Cardiac fibroblast (primary cell): ENCODE measurements around the gene P3H2.
"Not testable (repeated sequence)": the region's sequence is repeated elsewhere in the genome, so short reads cannot be mapped to it uniquely, and the experiment has no call there.

Source experiments
- DNase-seq, 2 donors: peaks; one replicate each; pipeline versions ENCODE4 v3.0.0 to v3.0.0-alpha.2; 2010; ENCODE audit warnings: low read depth in 2 of 2
- H3K4me3 ChIP-seq, 2 donors: replicated peaks in 1 of 2; 1 replicate in 1 of 2; 2 replicates in 1 of 2; pipeline ENCODE4 v1.5.1; 2011; ENCODE audit warnings: low read depth in 2 of 2, low read length in 2 of 2, mild to moderate bottlenecking in 2 of 2, moderate library complexity in 1 of 2
- CTCF ChIP-seq: IDR thresholded peaks from one replicate; pipeline ENCODE4 v1.5.1; 2011; ENCODE audit warnings: low read depth, mild to moderate bottlenecking, low read length, inconsistent platforms

P3H2 gene

GRCh38 chr3:190088890-190089289, 31.8 kb downstream of the P3H2 start:
- peak; percentile 36 to 46 for DNase-seq
- no peak for TF ChIP-seq CTCF
- H3K4me3 ChIP-seq: no peak overlapping the region

GRCh38 chr3:190086191-190086590, 34.5 kb downstream of the P3H2 start:
- no peak overlapping the region for H3K4me3 ChIP-seq
- TF ChIP-seq CTCF: no peak
- no peak for DNase-seq

- H3K4me3 ChIP-seq: no peak overlapping the region
- DNase-seq: no peak
- TF ChIP-seq CTCF: no peak
Observed at GRCh38 chr3:190084983-190085382, 35.7 kb downstream of the P3H2 start.

GRCh38 chr3:190083635-190084034, 37.1 kb downstream of the P3H2 start:
- DNase-seq: peak in 1 of 2 donors; percentile 65
- no peak for TF ChIP-seq CTCF
- no peak overlapping the region for H3K4me3 ChIP-seq

- TF ChIP-seq CTCF: no peak
- no peak for DNase-seq
- no peak overlapping the region for H3K4me3 ChIP-seq
Observed at GRCh38 chr3:190081389-190081788, 39.3 kb downstream of the P3H2 start.

GRCh38 chr3:190079173-190079572, 41.5 kb downstream of the P3H2 start:
- DNase-seq, H3K4me3 ChIP-seq: not testable (repeated sequence)

GRCh38 chr3:190077395-190078045, 43.2 kb downstream of the P3H2 start:
- DNase-seq: peak in 1 of 2 donors; percentile 54
- no peak overlapping the region for H3K4me3 ChIP-seq
- no peak for TF ChIP-seq CTCF
